SK-N-MC (cell line): ENCODE results near the gene GRIFIN.

ENCODE experiments used
- EZH2 ChIP-seq: fragments of 200-600 bp; sonication (generic); IDR thresholded peaks from one replicate; pipeline ENCODE4 v1.6.1; 2017; ENCODE audit warnings: antibody characterized with exemption
- FOXP2 ChIP-seq: optimal IDR thresholded peaks from 2 replicates; pipeline ENCODE3; 2011; ENCODE audit warnings: mild to moderate bottlenecking, moderate library complexity; ENCODE audit not compliant: insufficient read depth; ENCODE audit errors: extremely low read length, control extremely low read depth
- POLR2AphosphoS5 ChIP-seq: IDR thresholded peaks from 2 replicates; pipeline ENCODE4 v1.6.1; 2012; ENCODE audit warnings: mild to moderate bottlenecking, low read depth, low read length, borderline replicate concordance

- no peak for TF ChIP-seq EZH2
- no peak for TF ChIP-seq POLR2AphosphoS5
- TF ChIP-seq FOXP2, result no peak
Measured at GRCh38 chr7:2480070-2480408, 3.8 kb upstream of the GRIFIN start.
